Liver (tissue), 3 donors: Measurements from ENCODE around the gene GLP1R.

ENCODE experiments used
- CTCF ChIP-seq: fragments of 150-350 bp; IDR thresholded peaks from 2 replicates; pipeline ENCODE4 v1.5.1; 2017; ENCODE audit warnings: improper control_type of control experiment, low read depth, low read length; ENCODE audit not compliant: missing input control
- FOXA1 ChIP-seq: IDR thresholded peaks from 2 replicates; pipeline ENCODE4 v1.6.1; 2016; ENCODE audit warnings: antibody characterized with exemption
- GABPA ChIP-seq, 2 donors: IDR thresholded peaks in 1 of 2; conservative IDR thresholded peaks in 1 of 2; 2 replicates each; pipeline ENCODE4 v1.6.1; 2016; ENCODE audit warnings: antibody characterized with exemption in 2 of 2, mild to moderate bottlenecking in 1 of 2, moderate library complexity in 1 of 2
- JUND ChIP-seq, 2 donors: IDR thresholded peaks; 2 replicates each; pipeline ENCODE4 v1.6.1; 2016; ENCODE audit warnings: antibody characterized with exemption in 2 of 2
- MAX ChIP-seq: IDR thresholded peaks from 2 replicates; pipeline ENCODE4 v1.6.1; 2016; ENCODE audit warnings: antibody characterized with exemption
- RAD21 ChIP-seq, 2 donors: IDR thresholded peaks; 2 replicates each; pipeline ENCODE4 v1.6.1; 2016; ENCODE audit warnings: antibody characterized with exemption in 2 of 2, mild to moderate bottlenecking in 2 of 2
- REST ChIP-seq: IDR thresholded peaks from 2 replicates; pipeline ENCODE4 v1.6.1; 2016; ENCODE audit warnings: antibody characterized with exemption, mild to moderate bottlenecking
- donor health status: healthy.
- donor health status: healthy.

GRCh38 chr6:39114704-39115599 lies 66.4 kb downstream of the GLP1R start, which contains the start of gene SAYSD1:
- no peak for TF ChIP-seq FOXA1
- TF ChIP-seq REST: peak; percentile 50
- no peak for TF ChIP-seq GABPA (IDR thresholded peaks at IDR 0.05 in 1 of 2, conservative IDR thresholded peaks at IDR 0.05 in 1 of 2)
- TF ChIP-seq RAD21 (IDR thresholded peaks at IDR 0.05): peak in 1 of 2 donors; percentile 8
- TF ChIP-seq JUND (IDR thresholded peaks at IDR 0.05): no peak
- TF ChIP-seq MAX: peak; percentile 68
- TF ChIP-seq CTCF: no peak
